ENCODE results near the gene CUX1. TPM values are rescaled to one million over a fixed set of nuclear protein-coding genes. Genes with fewer than 3 reads are reported as not detected.

CUX1 gene
- total RNA-seq, 4 donors from 2014 or later = 40.0 to 55.9 (median 47.3) TPM

DNA sequence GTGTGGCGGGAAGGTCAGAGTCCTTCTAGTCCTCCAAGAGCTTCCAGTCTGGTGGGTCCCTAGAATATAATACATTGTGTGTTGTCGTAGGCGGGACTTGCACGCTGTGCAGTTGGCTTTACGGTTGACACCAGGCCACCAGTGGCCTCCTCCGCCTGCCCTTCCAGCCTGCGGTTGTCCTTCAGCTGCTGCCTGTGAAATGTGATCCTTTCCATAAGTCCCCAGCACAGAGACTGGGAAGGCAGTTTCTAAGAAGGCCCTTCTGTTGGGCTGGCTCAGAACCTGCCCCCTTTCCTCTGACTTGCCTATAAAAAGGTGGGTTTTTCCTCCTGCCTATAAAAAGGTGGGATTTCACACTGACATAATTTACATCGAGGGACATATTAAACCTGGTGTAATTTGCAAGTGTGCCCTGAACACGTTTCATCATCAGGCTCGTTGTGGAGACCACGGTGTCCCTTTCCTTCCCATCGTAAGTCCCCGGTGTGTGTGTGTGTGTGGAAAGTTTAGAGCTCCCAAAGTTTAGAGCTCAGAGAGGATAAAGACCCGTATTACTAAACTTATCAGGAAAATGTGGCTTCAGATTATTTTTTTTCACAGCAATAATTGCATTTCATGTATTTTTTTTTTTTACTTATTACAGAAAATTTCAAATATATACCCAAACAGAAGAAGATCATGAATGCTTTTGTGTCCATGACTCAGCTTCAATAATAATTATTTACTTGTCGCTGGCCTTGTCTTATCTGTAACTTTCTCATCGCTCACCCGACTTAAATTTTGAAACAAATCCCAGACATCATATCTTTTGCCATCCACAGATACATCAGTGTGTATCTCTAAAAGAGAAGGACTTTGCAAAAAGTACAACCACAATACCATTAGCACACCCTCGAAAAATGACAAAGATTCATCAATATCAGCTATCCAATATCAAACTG lies 45.1 kb downstream of the CUX1 start:
- no peaks in the 10 kb centered on the region for H3K9me3 ChIP-seq
- no peak for TF ChIP-seq POLR2A (IDR thresholded peaks at IDR 0.05)
- TF ChIP-seq CTCF (IDR thresholded peaks at IDR 0.05) = no peak

DNA sequence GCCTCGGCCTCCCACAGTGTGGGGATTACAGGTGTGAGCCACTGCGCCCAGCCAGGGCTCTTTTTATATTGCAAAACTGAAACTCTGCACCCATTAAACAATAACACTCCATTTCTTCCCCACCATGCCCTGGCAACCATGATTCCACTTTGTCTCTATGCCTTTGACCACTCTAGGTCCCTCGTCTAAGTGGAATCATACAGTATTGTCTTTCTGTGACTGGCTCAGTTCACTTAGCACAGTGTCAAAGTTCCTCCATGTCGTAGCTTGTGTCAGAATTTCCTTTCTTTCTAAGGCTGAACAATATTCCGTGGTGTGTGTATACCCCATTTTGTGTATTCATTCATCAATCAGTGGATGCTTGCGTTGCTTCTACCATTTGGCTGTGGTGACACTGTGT lies 46.2 kb downstream of the CUX1 start:
- 97 to 99% methylated on average over 6 of the region's 6 CpGs for WGBS, 2 donors
- H3K27me3 ChIP-seq = no peaks in the 10 kb centered on the region
- no peak overlapping the region for H3K4me3 ChIP-seq
- no peaks in the 10 kb centered on the region for H3K9me3 ChIP-seq
- peaks cover 0 to 32% (median 12%) of the 10 kb centered on the region in 3 donors for H3K4me1 ChIP-seq
- intact Hi-C loops (cut with DNase I) = no loop called here
- no peak overlapping the region for H3K27ac ChIP-seq
- no peak for DNase-seq
- no peak for TF ChIP-seq POLR2A (IDR thresholded peaks at IDR 0.05)
- TF ChIP-seq CTCF (IDR thresholded peaks at IDR 0.05) = no peak
- H3K36me3 ChIP-seq = no peaks in the 10 kb centered on the region

More for the DNA sequence above, 45.1 kb downstream of the CUX1 start:
- H3K27ac ChIP-seq = no peak overlapping the region
- H3K36me3 ChIP-seq = no peaks in the 10 kb centered on the region
- no peaks in the 10 kb centered on the region for H3K27me3 ChIP-seq
- 79 to 88% methylated on average over 15 to 18 of the region's 18 CpGs for WGBS, 2 donors
- DNase-seq = no peak
- intact Hi-C loops (cut with DNase I) = no loop called here
- H3K4me1 ChIP-seq = peaks cover 0 to 30% (median 14%) of the 10 kb centered on the region in 3 donors
- no peak overlapping the region for H3K4me3 ChIP-seq

- Histone ChIP-seq H3K27ac (no peak overlapping the region), H3K4me3 (no peak overlapping the region), H3K4me1 (peaks cover under 1 to 32% (median 8%) of the 10 kb centered on the region in 3 donors), H3K9me3 (no peaks in the 10 kb centered on the region), H3K27me3 (no peaks in the 10 kb centered on the region), H3K36me3 (no peaks in the 10 kb centered on the region)
- DNase-seq = no peak
- TF ChIP-seq POLR2A (IDR thresholded peaks at IDR 0.05) = no peak
- WGBS, 2 donors = 94 to 100% methylated on average over 4 of the region's 4 CpGs
- intact Hi-C loops (cut with DNase I) = no loop called here
Measured at GRCh38 chr7:101864039-101864438, 46.6 kb downstream of the CUX1 start.

- Histone ChIP-seq H3K27ac (no peak overlapping the region), H3K4me1 (peaks cover 8 to 32% (median 9%) of the 10 kb centered on the region in 3 donors), H3K9me3 (no peaks in the 10 kb centered on the region), H3K4me3 (no peak overlapping the region), H3K27me3 (no peaks in the 10 kb centered on the region), H3K36me3 (no peaks in the 10 kb centered on the region)
- TF ChIP-seq POLR2A (IDR thresholded peaks at IDR 0.05) = no peak
- TF ChIP-seq CTCF (IDR thresholded peaks at IDR 0.05) = no peak
- DNase-seq = no peak
- intact Hi-C loops (cut with DNase I) = no loop called here
- WGBS, 2 donors = 75 to 86% methylated on average over 7 of the region's 7 CpGs
Measured at GRCh38 chr7:101865031-101865430, 47.6 kb downstream of the CUX1 start.

DNA sequence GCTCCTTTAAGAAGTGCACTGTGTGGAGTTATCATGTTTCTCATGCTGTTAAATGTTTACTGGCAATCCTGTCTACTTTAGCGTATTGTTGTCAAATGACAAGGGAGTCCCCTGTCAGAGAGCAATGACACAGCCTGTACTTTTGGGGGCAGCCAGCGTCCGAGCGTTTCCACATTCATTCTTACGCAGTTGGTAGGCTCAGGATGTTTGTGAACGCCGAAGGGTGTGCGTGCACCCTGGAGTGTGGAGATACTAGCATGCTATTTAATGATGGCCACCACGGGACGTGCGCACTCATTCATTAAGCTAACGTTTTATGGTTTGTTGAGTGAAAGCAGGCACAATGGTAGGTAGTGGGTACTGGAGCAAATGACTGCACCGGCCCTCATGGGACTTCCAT lies 48.0 kb downstream of the CUX1 start:
- no peak for DNase-seq
- Histone ChIP-seq H3K27me3 (no peaks in the 10 kb centered on the region), H3K4me1 (peaks cover 9 to 32% (median 11%) of the 10 kb centered on the region in 3 donors), H3K9me3 (no peaks in the 10 kb centered on the region), H3K4me3 (no peak overlapping the region), H3K36me3 (no peaks in the 10 kb centered on the region), H3K27ac (no peak overlapping the region)
- no peak for TF ChIP-seq CTCF (IDR thresholded peaks at IDR 0.05)
- intact Hi-C loops (cut with DNase I) = no loop called here
- WGBS, 2 donors = 88 to 95% methylated on average over 13 of the region's 13 CpGs

Data from esophagus squamous epithelium (tissue), 5 donors.